ENCODE measurements around the gene DRC7.
"Not testable (repeated sequence)": the region's sequence is repeated elsewhere in the genome, so short reads cannot be mapped to it uniquely, and the experiment has no call there.

The DRC7 gene

GRCh38 chr16:57697896-57698537 is 3.4 kb downstream of the DRC7 start:
- no peak for DNase-seq

GRCh38 chr16:57698812-57699405 is 4.3 kb downstream of the DRC7 start:
- no peak for DNase-seq

- DNase-seq: no peak
Measured at GRCh38 chr16:57699481-57699880, 4.9 kb downstream of the DRC7 start.

GRCh38 chr16:57699899-57700298 is 5.3 kb downstream of the DRC7 start:
- DNase-seq: no peak

GRCh38 chr16:57700781-57701551 is 6.4 kb downstream of the DRC7 start:
- no peak for DNase-seq

- DNase-seq: no peak
Measured at GRCh38 chr16:57701759-57702371, 7.3 kb downstream of the DRC7 start.

GRCh38 chr16:57703416-57704010 is 8.9 kb downstream of the DRC7 start:
- DNase-seq: no peak

- no peak for DNase-seq
Measured at GRCh38 chr16:57704011-57704904, 9.7 kb downstream of the DRC7 start.

- no peak for DNase-seq
Measured at GRCh38 chr16:57704905-57705852, 10.6 kb downstream of the DRC7 start.

- no peak for DNase-seq
Measured at GRCh38 chr16:57706717-57707116, 12.1 kb downstream of the DRC7 start.

- DNase-seq: no peak
Measured at GRCh38 chr16:57707331-57707730, 12.7 kb downstream of the DRC7 start.

GRCh38 chr16:57708168-57708567 is 13.6 kb downstream of the DRC7 start:
- no peak for DNase-seq

GRCh38 chr16:57709663-57710062 is 15.1 kb downstream of the DRC7 start:
- no peak for DNase-seq

GRCh38 chr16:57711346-57711745 is 16.7 kb downstream of the DRC7 start:
- no peak for DNase-seq

GRCh38 chr16:57711993-57712392 is 17.4 kb downstream of the DRC7 start:
- DNase-seq: no peak

- DNase-seq: not testable (repeated sequence)
Measured at GRCh38 chr16:57712569-57712968, 18.0 kb downstream of the DRC7 start.

- DNase-seq: no peak
Measured at GRCh38 chr16:57713596-57713995, 19.0 kb downstream of the DRC7 start.

- no peak for DNase-seq
Measured at GRCh38 chr16:57714047-57714446, 19.4 kb downstream of the DRC7 start.

- DNase-seq: peak in 1 of 2 experiments; percentile 1
Measured at GRCh38 chr16:57720142-57720575, 25.6 kb downstream of the DRC7 start.

GRCh38 chr16:57721356-57722209 is 27.0 kb downstream of the DRC7 start:
- DNase-seq: no peak

Measured in SW 1271 (cell line).